ENCODE results near the gene WDR88.
"Not testable (repeated sequence)": the region's sequence is repeated elsewhere in the genome, so short reads cannot be mapped to it uniquely, and the experiment has no call there.

WDR88 gene

GRCh38 chr19:33132021-33132420 lies at the start of gene WDR88:
WDR88 (plus strand) TSS chr19:33132114; CDS start chr19:33132170, 56 bp downstream.
- no peak for DNase-seq

- no peak for DNase-seq
These were observed 46.3 kb upstream of the WDR88 start for GRCh38 chr19:33085570-33086128.

- no peak for DNase-seq
These were observed 45.0 kb upstream of the WDR88 start for GRCh38 chr19:33086955-33087354.

- no peak for DNase-seq
These were observed 42.9 kb upstream of the WDR88 start for GRCh38 chr19:33089010-33089409.

GRCh38 chr19:33090179-33090578 lies 41.7 kb upstream of the WDR88 start:
- no peak for DNase-seq

GRCh38 chr19:33093420-33094210 lies 38.3 kb upstream of the WDR88 start:
- no peak for DNase-seq

GRCh38 chr19:33094436-33095067 lies 37.4 kb upstream of the WDR88 start:
- DNase-seq: no peak

GRCh38 chr19:33096005-33096404 lies 35.9 kb upstream of the WDR88 start:
- no peak for DNase-seq

- DNase-seq: no peak
These were observed 33.8 kb upstream of the WDR88 start for GRCh38 chr19:33098055-33098534.

GRCh38 chr19:33100894-33101644 lies 30.8 kb upstream of the WDR88 start:
- DNase-seq: no peak

GRCh38 chr19:33102893-33103292 lies 29.0 kb upstream of the WDR88 start:
- no peak for DNase-seq

- no peak for DNase-seq
These were observed 23.8 kb upstream of the WDR88 start for GRCh38 chr19:33108161-33108560.

GRCh38 chr19:33110137-33110910 lies 21.6 kb upstream of the WDR88 start:
- no peak for DNase-seq

- DNase-seq: no peak
These were observed 20.3 kb upstream of the WDR88 start for GRCh38 chr19:33111587-33111986.

- no peak for DNase-seq
These were observed 17.6 kb upstream of the WDR88 start for GRCh38 chr19:33114312-33114711.

GRCh38 chr19:33117501-33117900 lies 14.4 kb upstream of the WDR88 start:
- no peak for DNase-seq

- DNase-seq: no peak
These were observed 13.3 kb upstream of the WDR88 start for GRCh38 chr19:33118643-33119042.

GRCh38 chr19:33124207-33125098 lies 7.5 kb upstream of the WDR88 start:
- no peak for DNase-seq

GRCh38 chr19:33125929-33126388 lies 6.0 kb upstream of the WDR88 start:
- no peak for DNase-seq

- not testable (repeated sequence) for DNase-seq
These were observed 5.2 kb upstream of the WDR88 start for GRCh38 chr19:33126712-33127111.

GRCh38 chr19:33129901-33130300 lies 2.0 kb upstream of the WDR88 start:
- no peak for DNase-seq

All from GOT3 (cell line).